LNCAP (cell line): ENCODE results near the gene IFRD2.

ENCODE experiments used
- TF ChIP-seq, protein P1 (sequence below): fragments of 450-650 bp; IDR thresholded peaks from 2 replicates; pipeline ENCODE4 v1.5.1; 2017; ENCODE audit warnings: mild to moderate bottlenecking

IFRD2 gene

DNA sequence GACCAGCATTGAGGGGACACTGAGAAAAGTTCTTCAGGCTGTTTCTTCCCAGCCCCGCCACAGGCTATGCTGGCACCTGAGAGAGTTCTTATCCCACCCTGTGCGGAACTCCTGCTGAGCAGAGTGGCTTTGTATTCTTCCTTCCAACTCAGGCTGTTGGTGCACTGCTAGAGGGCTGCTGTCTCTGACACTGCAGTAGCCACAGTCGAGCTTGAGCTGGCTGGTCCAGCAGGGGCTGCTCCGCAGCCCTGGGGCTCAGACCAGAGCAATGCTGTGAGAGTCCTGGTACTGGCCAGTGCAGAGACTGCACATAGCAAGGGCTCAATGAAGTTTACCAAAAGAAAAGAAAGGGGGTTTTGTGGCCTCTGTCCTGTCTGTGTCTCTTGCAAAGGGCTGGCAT is 52.6 kb downstream of the IFRD2 start:
- TF ChIP-seq, protein P1, sequence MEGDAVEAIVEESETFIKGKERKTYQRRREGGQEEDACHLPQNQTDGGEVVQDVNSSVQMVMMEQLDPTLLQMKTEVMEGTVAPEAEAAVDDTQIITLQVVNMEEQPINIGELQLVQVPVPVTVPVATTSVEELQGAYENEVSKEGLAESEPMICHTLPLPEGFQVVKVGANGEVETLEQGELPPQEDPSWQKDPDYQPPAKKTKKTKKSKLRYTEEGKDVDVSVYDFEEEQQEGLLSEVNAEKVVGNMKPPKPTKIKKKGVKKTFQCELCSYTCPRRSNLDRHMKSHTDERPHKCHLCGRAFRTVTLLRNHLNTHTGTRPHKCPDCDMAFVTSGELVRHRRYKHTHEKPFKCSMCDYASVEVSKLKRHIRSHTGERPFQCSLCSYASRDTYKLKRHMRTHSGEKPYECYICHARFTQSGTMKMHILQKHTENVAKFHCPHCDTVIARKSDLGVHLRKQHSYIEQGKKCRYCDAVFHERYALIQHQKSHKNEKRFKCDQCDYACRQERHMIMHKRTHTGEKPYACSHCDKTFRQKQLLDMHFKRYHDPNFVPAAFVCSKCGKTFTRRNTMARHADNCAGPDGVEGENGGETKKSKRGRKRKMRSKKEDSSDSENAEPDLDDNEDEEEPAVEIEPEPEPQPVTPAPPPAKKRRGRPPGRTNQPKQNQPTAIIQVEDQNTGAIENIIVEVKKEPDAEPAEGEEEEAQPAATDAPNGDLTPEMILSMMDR = no peak

- TF ChIP-seq, protein P1 = no peak
These were observed 53.6 kb downstream of the IFRD2 start for GRCh38 chr3:50238549-50239026.

DNA sequence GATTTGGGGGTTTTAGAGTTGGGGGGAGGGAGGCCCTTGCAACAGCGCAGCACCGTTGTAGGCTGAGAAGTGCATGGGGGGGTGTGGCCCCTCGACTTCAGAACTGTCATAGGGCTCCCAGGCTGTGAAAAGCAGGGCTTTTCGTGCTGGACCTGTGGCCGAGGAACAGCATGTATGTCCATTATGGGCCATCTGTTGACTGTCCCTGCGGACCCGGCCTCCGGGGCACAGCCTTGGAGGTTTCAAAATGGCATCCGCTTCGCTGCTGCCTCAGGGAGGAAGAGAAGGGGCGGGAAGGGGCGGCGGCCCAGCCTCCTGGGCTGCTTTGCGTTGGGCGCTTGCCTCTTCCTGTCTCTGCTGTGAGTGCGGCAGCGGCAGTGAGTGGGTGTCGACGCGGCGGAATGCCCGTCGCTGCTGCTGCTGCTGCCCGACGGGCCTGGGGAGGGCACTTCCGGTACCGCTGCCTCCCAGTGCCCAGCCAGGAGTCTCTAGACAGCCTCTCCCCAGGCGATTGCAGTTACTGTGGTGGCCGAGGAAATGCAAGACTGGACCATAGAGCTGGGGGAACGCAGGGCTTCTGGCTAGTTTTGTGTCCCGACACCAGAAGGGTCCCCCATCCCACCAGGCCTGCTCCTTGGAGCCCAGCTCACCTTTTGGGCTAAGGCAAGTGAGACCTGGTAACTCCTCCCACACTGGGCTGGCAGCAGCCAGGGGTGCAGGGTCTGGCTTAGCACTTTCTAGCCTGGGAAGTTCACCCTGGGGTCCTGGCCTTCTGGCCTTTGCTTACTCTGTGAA is 54.3 kb downstream of the IFRD2 start:
- TF ChIP-seq, protein P1 = no peak
